Measurements from ENCODE around the gene POFUT2.

The POFUT2 gene

GRCh38 chr21:45304476-45304830 lies 16.8 kb upstream of the POFUT2 start:
- no peak for ATAC-seq
- TF ChIP-seq, protein P1, sequence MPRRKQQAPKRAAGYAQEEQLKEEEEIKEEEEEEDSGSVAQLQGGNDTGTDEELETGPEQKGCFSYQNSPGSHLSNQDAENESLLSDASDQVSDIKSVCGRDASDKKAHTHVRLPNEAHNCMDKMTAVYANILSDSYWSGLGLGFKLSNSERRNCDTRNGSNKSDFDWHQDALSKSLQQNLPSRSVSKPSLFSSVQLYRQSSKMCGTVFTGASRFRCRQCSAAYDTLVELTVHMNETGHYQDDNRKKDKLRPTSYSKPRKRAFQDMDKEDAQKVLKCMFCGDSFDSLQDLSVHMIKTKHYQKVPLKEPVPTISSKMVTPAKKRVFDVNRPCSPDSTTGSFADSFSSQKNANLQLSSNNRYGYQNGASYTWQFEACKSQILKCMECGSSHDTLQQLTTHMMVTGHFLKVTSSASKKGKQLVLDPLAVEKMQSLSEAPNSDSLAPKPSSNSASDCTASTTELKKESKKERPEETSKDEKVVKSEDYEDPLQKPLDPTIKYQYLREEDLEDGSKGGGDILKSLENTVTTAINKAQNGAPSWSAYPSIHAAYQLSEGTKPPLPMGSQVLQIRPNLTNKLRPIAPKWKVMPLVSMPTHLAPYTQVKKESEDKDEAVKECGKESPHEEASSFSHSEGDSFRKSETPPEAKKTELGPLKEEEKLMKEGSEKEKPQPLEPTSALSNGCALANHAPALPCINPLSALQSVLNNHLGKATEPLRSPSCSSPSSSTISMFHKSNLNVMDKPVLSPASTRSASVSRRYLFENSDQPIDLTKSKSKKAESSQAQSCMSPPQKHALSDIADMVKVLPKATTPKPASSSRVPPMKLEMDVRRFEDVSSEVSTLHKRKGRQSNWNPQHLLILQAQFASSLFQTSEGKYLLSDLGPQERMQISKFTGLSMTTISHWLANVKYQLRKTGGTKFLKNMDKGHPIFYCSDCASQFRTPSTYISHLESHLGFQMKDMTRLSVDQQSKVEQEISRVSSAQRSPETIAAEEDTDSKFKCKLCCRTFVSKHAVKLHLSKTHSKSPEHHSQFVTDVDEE (CRISPR knock-in tag; IDR thresholded peaks at IDR 0.05): no peak
- TF ChIP-seq RARB (CRISPR knock-in tag; IDR thresholded peaks at IDR 0.05): no peak
- TF ChIP-seq, protein P2, sequence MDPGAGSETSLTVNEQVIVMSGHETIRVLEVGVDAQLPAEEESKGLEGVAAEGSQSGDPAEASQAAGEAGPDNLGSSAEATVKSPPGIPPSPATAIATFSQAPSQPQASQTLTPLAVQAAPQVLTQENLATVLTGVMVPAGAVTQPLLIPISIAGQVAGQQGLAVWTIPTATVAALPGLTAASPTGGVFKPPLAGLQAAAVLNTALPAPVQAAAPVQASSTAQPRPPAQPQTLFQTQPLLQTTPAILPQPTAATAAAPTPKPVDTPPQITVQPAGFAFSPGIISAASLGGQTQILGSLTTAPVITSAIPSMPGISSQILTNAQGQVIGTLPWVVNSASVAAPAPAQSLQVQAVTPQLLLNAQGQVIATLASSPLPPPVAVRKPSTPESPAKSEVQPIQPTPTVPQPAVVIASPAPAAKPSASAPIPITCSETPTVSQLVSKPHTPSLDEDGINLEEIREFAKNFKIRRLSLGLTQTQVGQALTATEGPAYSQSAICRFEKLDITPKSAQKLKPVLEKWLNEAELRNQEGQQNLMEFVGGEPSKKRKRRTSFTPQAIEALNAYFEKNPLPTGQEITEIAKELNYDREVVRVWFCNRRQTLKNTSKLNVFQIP (CRISPR knock-in tag; IDR thresholded peaks at IDR 0.05; ENCODE audit: borderline replicate concordance, low read depth): no peak
- TF ChIP-seq ARNTL (CRISPR knock-in tag; IDR thresholded peaks at IDR 0.05; ENCODE audit: borderline replicate concordance, low read depth): no peak
- no peak for TF ChIP-seq ZC3H10 (CRISPR knock-in tag; IDR thresholded peaks at IDR 0.05)
- TF ChIP-seq ZFP3 (CRISPR knock-in tag; IDR thresholded peaks at IDR 0.05): no peak
- no peak for TF ChIP-seq OSR1 (CRISPR knock-in tag; IDR thresholded peaks at IDR 0.05)
- TF ChIP-seq ZNF70 (CRISPR knock-in tag; IDR thresholded peaks at IDR 0.05): no peak
- TF ChIP-seq ZFP30 (CRISPR knock-in tag; IDR thresholded peaks at IDR 0.05): no peak
- TF ChIP-seq, protein P3, sequence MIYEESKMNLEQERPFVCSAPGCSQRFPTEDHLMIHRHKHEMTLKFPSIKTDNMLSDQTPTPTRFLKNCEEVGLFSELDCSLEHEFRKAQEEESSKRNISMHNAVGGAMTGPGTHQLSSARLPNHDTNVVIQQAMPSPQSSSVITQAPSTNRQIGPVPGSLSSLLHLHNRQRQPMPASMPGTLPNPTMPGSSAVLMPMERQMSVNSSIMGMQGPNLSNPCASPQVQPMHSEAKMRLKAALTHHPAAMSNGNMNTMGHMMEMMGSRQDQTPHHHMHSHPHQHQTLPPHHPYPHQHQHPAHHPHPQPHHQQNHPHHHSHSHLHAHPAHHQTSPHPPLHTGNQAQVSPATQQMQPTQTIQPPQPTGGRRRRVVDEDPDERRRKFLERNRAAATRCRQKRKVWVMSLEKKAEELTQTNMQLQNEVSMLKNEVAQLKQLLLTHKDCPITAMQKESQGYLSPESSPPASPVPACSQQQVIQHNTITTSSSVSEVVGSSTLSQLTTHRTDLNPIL (CRISPR knock-in tag; IDR thresholded peaks at IDR 0.05; ENCODE audit: low read depth): no peak
- no peak for TF ChIP-seq GLIS3 (CRISPR knock-in tag; IDR thresholded peaks at IDR 0.05)
- no peak for TF ChIP-seq BACH2 (CRISPR knock-in tag; IDR thresholded peaks at IDR 0.05; ENCODE audit: borderline replicate concordance)
- no peak for TF ChIP-seq CSDC2 (CRISPR knock-in tag; IDR thresholded peaks at IDR 0.05)
- TF ChIP-seq CSRNP3 (CRISPR knock-in tag; IDR thresholded peaks at IDR 0.05): no peak
- no peak for TF ChIP-seq TCF4 (CRISPR knock-in tag; IDR thresholded peaks at IDR 0.05; ENCODE audit: borderline replicate concordance)

DNA sequence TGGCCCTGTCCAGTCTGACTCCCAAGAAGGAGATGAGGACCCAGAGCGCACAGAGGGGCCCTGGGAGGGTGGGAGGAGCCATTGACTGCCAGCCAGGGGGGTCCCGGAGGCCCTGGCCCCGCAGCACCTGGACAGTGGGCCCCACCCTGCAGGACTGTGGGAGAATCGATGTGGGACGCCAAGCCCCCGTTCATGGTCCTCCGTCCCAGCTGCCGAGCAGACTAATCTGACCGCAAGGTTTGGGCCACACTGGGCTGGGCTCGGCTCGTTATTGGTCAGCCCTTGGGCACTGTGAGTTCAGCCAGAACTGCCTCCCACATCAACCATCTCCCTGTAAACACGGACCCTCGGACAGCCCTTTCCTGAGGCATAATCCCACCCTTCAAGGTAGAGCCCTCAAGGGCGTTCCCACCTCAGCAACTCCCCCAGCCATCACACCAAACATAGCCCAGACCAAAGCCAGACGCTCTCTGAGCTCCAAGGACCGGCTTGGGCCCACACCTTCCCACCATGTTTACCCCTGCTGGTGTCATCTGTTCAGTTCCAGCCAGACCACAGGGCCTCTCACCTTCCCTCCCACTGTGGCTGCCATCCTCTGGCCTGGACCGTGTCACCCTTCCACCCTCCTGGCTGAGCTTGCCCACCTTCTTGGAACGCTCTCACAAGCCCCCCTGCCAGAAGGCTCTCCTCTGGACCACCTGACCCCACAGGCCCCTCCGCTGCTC lies 16.2 kb upstream of the POFUT2 start:
- TF ChIP-seq SNAI2 (CRISPR knock-in tag; IDR thresholded peaks at IDR 0.05) (no peak), CSDC2 (CRISPR knock-in tag; IDR thresholded peaks at IDR 0.05) (no peak), ISL1 (CRISPR knock-in tag; IDR thresholded peaks at IDR 0.05) (no peak), ZC3H10 (CRISPR knock-in tag; IDR thresholded peaks at IDR 0.05) (no peak), GLIS3 (CRISPR knock-in tag; IDR thresholded peaks at IDR 0.05) (no peak), ZNF8 (CRISPR knock-in tag; IDR thresholded peaks at IDR 0.05) (no peak), ZFP30 (CRISPR knock-in tag; IDR thresholded peaks at IDR 0.05) (no peak), PPARA (CRISPR knock-in tag; IDR thresholded peaks at IDR 0.05; ENCODE audit: borderline replicate concordance) (no peak), ESRRG (CRISPR knock-in tag; IDR thresholded peaks at IDR 0.05) (no peak), RARB (CRISPR knock-in tag; IDR thresholded peaks at IDR 0.05) (no peak), BACH2 (CRISPR knock-in tag; IDR thresholded peaks at IDR 0.05; ENCODE audit: borderline replicate concordance) (no peak), ARNTL (CRISPR knock-in tag; IDR thresholded peaks at IDR 0.05; ENCODE audit: borderline replicate concordance, low read depth) (no peak), TOX (CRISPR knock-in tag; IDR thresholded peaks at IDR 0.05; ENCODE audit: borderline replicate concordance) (no peak), ZNF565 (CRISPR knock-in tag; conservative IDR thresholded peaks at IDR 0.05; ENCODE audit: low read depth) (no peak)
- TF ChIP-seq, protein P3 (CRISPR knock-in tag; IDR thresholded peaks at IDR 0.05; ENCODE audit: low read depth): no peak
- ATAC-seq: no peak
